ENCODE results near the gene KIF5A.

The KIF5A gene

DNA sequence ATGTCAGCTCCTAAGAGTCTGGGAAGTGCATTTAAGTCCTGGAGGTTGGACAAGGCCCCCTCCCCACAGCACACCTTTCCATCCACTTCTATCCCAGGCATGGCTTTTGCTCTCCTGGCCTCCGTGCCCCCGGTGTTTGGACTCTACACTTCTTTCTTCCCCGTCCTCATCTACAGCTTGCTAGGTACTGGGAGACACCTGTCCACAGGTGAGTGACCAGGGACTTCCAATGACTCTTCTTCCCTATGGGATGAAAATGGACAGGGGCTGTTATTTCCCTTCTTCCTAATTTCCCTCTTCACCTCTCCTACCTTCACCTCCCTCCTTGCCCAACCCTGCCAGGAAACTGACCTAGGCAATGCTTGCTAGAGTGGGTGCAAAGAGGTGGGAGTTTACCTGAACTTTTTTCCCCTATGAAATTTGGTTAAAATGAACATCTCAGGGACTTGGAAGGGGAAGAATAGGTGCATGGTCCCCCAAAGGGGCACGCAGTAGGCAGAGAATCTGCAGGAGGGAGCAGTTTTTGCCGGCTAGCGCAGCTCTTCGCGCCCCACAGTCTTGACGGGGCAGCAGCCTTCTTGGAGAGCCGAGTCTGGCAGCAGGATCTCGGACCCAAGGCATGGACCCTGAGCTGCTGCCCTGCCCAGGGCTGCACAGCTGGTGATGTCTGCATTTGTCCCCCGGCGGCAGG is 70.5 kb downstream of the KIF5A start:
- Histone ChIP-seq H3K9ac (ENCODE audit: insufficient read length, low read depth) (no peak overlapping the region), H3K27me3 (ENCODE audit: insufficient read depth, insufficient read length) (no peaks in the 10 kb centered on the region), H3K4me1 (ENCODE audit: insufficient read depth, insufficient read length) (peaks cover 3% of the 10 kb centered on the region), H3K36me3 (ENCODE audit: insufficient read depth, insufficient read length, low read length) (peaks cover 57% of the 10 kb centered on the region), H3K9me3 (ENCODE audit: insufficient read depth, low read length) (no peaks in the 10 kb centered on the region), H3K4me3 (ENCODE audit: insufficient read length, low read depth) (no peak overlapping the region)
- DNase-seq (ENCODE audit: low read depth, low spot score) = no peak
- TF ChIP-seq YY1 (IDR thresholded peaks at IDR 0.05; ENCODE audit: insufficient read depth, insufficient read length) (no peak), ZNF274 (IDR thresholded peaks at IDR 0.05; ENCODE audit: low read depth, low read length) (no peak), SUZ12 (IDR thresholded peaks at IDR 0.05; ENCODE audit: extremely low read depth, insufficient read depth, insufficient read length) (no peak)

DNA sequence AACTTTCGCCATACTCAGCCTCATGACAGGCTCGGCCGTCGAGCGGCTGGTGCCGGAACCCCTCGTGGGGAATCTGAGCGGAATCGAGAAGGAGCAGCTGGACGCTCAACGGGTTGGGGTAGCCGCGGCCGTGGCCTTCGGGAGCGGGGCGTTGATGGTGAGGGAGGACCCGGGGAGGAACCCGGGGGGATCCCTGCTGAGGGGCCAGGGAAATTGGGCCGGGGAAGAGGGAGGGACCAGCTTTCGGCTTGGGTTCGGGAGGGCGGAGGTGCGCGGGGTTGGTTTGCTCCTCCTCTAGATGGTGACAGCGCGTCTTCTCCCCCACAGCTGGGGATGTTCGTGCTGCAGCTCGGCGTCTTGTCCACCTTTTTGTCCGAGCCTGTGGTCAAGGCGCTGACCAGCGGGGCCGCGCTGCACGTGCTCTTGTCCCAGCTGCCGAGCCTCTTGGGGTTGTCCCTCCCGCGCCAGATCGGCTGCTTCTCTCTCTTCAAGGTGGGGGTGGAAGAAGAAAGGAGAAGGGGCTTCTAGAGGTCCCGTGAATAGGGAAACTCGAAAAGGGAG is 71.2 kb downstream of the KIF5A start:
- Histone ChIP-seq H3K4me1 (ENCODE audit: insufficient read depth, insufficient read length) (peaks cover 3% of the 10 kb centered on the region), H3K27me3 (ENCODE audit: insufficient read depth, insufficient read length) (no peaks in the 10 kb centered on the region), H3K9me3 (ENCODE audit: insufficient read depth, low read length) (no peaks in the 10 kb centered on the region), H3K4me3 (ENCODE audit: insufficient read length, low read depth) (no peak overlapping the region), H3K36me3 (ENCODE audit: insufficient read depth, insufficient read length, low read length) (peaks cover 57% of the 10 kb centered on the region), H3K9ac (ENCODE audit: insufficient read length, low read depth) (no peak overlapping the region)
- TF ChIP-seq ZNF274 (IDR thresholded peaks at IDR 0.05; ENCODE audit: low read depth, low read length) (no peak), SUZ12 (IDR thresholded peaks at IDR 0.05; ENCODE audit: extremely low read depth, insufficient read depth, insufficient read length) (no peak), YY1 (IDR thresholded peaks at IDR 0.05; ENCODE audit: insufficient read depth, insufficient read length) (no peak)
- DNase-seq (ENCODE audit: low read depth, low spot score) = no peak

DNA sequence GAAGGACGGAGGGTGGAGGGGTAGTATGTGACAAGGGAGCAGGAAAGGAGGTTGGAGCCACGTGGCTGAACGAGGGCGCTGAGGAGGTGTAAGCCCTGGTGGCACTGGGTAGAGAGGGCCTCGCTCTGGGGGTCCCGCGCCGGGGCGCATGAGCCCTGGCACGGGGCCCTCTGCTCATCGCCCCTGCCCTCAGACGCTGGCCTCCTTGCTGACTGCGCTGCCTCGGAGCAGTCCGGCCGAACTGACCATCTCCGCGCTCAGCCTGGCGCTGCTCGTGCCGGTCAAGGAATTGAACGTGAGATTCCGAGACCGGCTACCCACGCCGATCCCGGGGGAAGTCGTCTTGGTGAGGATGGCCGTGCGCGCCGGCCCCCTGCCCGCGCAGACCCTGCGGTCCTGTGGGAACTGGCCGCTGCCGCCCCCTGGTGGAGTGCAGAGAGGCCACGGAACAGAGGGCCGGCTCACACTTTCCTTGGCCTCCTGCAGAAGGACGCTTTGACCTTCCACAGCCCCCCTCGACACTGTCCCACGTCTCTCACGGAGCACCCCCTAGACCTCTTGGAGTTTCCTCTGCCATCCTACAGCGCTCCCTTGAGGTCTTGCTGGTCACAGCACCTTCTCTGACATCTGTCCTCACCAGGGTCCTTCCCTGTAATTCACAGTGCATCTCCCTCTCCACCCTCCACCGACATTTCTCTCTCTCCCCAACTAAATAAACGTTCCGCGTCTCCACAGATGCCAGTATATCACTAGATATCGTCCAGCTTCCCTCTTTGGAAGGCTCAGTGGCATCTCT is 71.9 kb downstream of the KIF5A start:
- H3K4me1 ChIP-seq (ENCODE audit: insufficient read depth, insufficient read length) = peaks cover 3% of the 10 kb centered on the region
- no peaks in the 10 kb centered on the region for H3K9me3 ChIP-seq (ENCODE audit: insufficient read depth, low read length)
- no peak for DNase-seq (ENCODE audit: low read depth, low spot score)
- H3K4me3 ChIP-seq (ENCODE audit: insufficient read length, low read depth) = no peak overlapping the region
- H3K9ac ChIP-seq (ENCODE audit: insufficient read length, low read depth) = peak overlapping the region; percentile 3
- peaks cover 57% of the 10 kb centered on the region for H3K36me3 ChIP-seq (ENCODE audit: insufficient read depth, insufficient read length, low read length)
- no peaks in the 10 kb centered on the region for H3K27me3 ChIP-seq (ENCODE audit: insufficient read depth, insufficient read length)
- TF ChIP-seq SUZ12 (IDR thresholded peaks at IDR 0.05; ENCODE audit: extremely low read depth, insufficient read depth, insufficient read length) (no peak), YY1 (IDR thresholded peaks at IDR 0.05; ENCODE audit: insufficient read depth, insufficient read length) (no peak), ZNF274 (IDR thresholded peaks at IDR 0.05; ENCODE audit: low read depth, low read length) (no peak)

DNA sequence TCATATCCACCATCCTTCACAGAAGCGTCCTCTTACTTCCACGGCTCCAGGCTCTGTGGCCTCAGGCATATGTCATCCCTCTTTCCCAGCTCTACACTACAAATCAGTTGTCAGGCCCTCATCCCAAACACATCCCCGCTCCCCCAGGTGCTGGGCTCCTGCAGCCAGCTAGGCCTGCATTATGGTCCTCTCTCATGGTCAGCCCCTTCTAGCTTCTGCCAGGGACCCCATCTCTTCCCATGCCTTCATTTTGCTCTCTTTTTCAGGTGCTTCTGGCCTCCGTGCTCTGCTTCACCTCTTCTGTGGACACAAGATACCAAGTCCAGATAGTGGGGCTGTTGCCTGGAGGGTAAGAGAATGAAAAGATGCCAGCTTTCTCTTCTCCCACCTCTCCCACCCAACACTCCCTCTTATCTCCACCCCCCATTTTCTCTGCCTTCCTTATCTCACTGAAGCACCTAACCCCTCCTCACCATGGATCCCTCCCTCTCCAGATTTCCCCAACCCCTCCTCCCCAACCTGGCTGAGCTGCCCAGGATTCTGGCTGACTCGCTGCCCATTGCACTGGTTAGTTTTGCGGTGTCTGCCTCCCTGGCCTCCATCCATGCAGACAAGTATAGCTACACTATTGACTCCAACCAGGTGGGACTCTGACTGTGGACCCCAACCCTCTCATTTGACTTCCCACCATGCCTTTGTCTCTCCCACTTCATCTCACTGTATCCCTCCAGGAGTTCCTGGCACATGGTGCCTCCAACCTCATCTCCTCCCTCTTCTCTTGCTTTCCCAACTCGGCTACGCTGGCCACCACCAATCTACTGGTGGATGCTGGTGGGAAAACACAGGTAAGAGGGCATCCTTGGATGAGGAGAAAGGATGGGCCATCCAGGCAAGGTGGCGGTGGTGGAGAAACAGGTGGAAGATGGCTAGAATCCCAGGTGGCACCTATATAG is 72.7 kb downstream of the KIF5A start:
- H3K36me3 ChIP-seq (ENCODE audit: insufficient read depth, insufficient read length, low read length) = peaks cover 60% of the 10 kb centered on the region
- H3K27me3 ChIP-seq (ENCODE audit: insufficient read depth, insufficient read length) = no peaks in the 10 kb centered on the region
- DNase-seq (ENCODE audit: low read depth, low spot score) = no peak
- H3K9me3 ChIP-seq (ENCODE audit: insufficient read depth, low read length) = no peaks in the 10 kb centered on the region
- peaks cover 3% of the 10 kb centered on the region for H3K4me1 ChIP-seq (ENCODE audit: insufficient read depth, insufficient read length)
- H3K9ac ChIP-seq (ENCODE audit: insufficient read length, low read depth) = no peak overlapping the region
- TF ChIP-seq YY1 (IDR thresholded peaks at IDR 0.05; ENCODE audit: insufficient read depth, insufficient read length) (no peak), SUZ12 (IDR thresholded peaks at IDR 0.05; ENCODE audit: extremely low read depth, insufficient read depth, insufficient read length) (no peak), ZNF274 (IDR thresholded peaks at IDR 0.05; ENCODE audit: low read depth, low read length) (no peak)
- no peak overlapping the region for H3K4me3 ChIP-seq (ENCODE audit: insufficient read length, low read depth)

DNA sequence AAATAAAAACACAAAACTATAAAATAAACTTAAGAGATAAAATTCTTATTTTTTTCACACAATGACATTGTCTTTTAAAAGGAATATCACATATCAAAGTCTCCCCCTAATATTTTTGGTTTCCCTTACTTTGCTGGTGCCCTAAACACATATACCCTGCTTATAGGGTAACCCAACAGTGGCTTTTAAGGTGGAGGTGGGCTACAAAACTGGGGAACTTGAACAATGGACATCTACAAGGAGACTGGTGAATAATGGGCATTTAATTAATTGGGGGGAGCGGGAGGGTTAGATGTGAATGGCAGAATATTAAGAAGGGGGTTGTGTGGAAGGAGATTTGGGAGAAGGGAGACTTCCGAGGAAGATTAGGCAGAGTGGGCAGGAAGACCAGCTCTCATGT is 73.5 kb downstream of the KIF5A start:
- TF ChIP-seq ZNF274 (IDR thresholded peaks at IDR 0.05; ENCODE audit: low read depth, low read length) (no peak), YY1 (IDR thresholded peaks at IDR 0.05; ENCODE audit: insufficient read depth, insufficient read length) (no peak), SUZ12 (IDR thresholded peaks at IDR 0.05; ENCODE audit: extremely low read depth, insufficient read depth, insufficient read length) (no peak)
- H3K4me1 ChIP-seq (ENCODE audit: insufficient read depth, insufficient read length) = peaks cover 3% of the 10 kb centered on the region
- peaks cover 64% of the 10 kb centered on the region for H3K36me3 ChIP-seq (ENCODE audit: insufficient read depth, insufficient read length, low read length)
- no peaks in the 10 kb centered on the region for H3K27me3 ChIP-seq (ENCODE audit: insufficient read depth, insufficient read length)
- H3K9ac ChIP-seq (ENCODE audit: insufficient read length, low read depth) = no peak overlapping the region
- no peak overlapping the region for H3K4me3 ChIP-seq (ENCODE audit: insufficient read length, low read depth)
- no peaks in the 10 kb centered on the region for H3K9me3 ChIP-seq (ENCODE audit: insufficient read depth, low read length)
- DNase-seq (ENCODE audit: low read depth, low spot score) = no peak

DNA sequence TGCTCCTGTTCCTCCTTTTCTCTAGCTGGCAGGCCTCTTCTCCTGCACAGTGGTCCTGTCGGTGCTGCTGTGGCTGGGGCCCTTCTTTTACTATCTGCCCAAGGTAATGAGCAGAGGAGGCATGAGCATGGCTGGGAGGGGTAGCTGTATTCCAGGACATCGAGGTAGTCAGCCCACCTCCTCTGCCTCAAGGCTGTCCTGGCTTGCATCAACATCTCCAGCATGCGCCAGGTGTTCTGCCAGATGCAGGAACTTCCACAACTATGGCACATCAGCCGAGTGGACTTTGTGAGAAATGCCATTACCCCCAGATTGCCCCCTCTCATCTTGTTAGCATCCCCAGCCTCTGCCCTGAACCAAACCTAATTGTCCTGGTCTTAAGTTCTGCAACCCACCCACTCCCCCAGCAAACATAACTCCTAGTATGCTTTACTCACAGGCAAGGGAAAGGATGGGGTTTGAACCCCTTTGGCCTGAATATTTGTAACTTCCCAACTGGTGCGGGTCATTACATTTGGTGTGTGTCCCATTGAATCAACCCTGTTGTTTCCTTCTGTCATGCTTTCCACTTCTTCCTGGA is 74.1 kb downstream of the KIF5A start:
- TF ChIP-seq SUZ12 (IDR thresholded peaks at IDR 0.05; ENCODE audit: extremely low read depth, insufficient read depth, insufficient read length) (no peak), ZNF274 (IDR thresholded peaks at IDR 0.05; ENCODE audit: low read depth, low read length) (no peak), YY1 (IDR thresholded peaks at IDR 0.05; ENCODE audit: insufficient read depth, insufficient read length) (no peak)
- H3K4me1 ChIP-seq (ENCODE audit: insufficient read depth, insufficient read length) = peaks cover 3% of the 10 kb centered on the region
- DNase-seq (ENCODE audit: low read depth, low spot score) = no peak
- H3K4me3 ChIP-seq (ENCODE audit: insufficient read length, low read depth) = no peak overlapping the region
- H3K27me3 ChIP-seq (ENCODE audit: insufficient read depth, insufficient read length) = no peaks in the 10 kb centered on the region
- H3K9me3 ChIP-seq (ENCODE audit: insufficient read depth, low read length) = no peaks in the 10 kb centered on the region
- H3K9ac ChIP-seq (ENCODE audit: insufficient read length, low read depth) = no peak overlapping the region
- H3K36me3 ChIP-seq (ENCODE audit: insufficient read depth, insufficient read length, low read length) = peaks cover 69% of the 10 kb centered on the region

Data from NT2/D1 (cell line).